Smooth muscle cell (in vitro differentiated cells): ENCODE results near the gene ADRA2C. TPM values are rescaled to one million over a fixed set of nuclear protein-coding genes. Genes with fewer than 3 reads are reported as not detected.

Experiments
- DNase-seq: peaks from one replicate; lab custom pipeline; 2025; ENCODE audit not compliant: unreplicated experiment; lab: John Stamatoyannopoulos, UW
- H2AFZ ChIP-seq: fragments of 200-600 bp; sonication (generic); 2 replicates; pipeline ENCODE4 v1.6.0; 2016; ENCODE audit warnings: antibody characterized with exemption, low read depth, mild to moderate bottlenecking
- H3F3A ChIP-seq: fragments of 200-600 bp; sonication (generic); 2 replicates; pipeline ENCODE4 v1.6.0; 2017; ENCODE audit warnings: antibody characterized with exemption, low read depth
- H3K27ac ChIP-seq: fragments of 200-600 bp; sonication (generic); 2 replicates; pipeline ENCODE4 v1.5.1; 2016; ENCODE audit warnings: low read depth, mild to moderate bottlenecking
- H3K27me3 ChIP-seq: fragments of 200-600 bp; sonication (generic); 2 replicates; pipeline ENCODE4 v1.6.1; 2016; ENCODE audit warnings: low read depth, mild to moderate bottlenecking
- H3K36me3 ChIP-seq: fragments of 200-600 bp; sonication (generic); 2 replicates; pipeline ENCODE4 v1.5.1; 2016; ENCODE audit warnings: low read depth
- H3K4me1 ChIP-seq: fragments of 200-600 bp; sonication (generic); 2 replicates; pipeline ENCODE4 v1.5.1; 2016; ENCODE audit warnings: low read depth
- H3K4me2 ChIP-seq: fragments of 200-600 bp; sonication (generic); 2 replicates; pipeline ENCODE4 v1.6.0; 2016; ENCODE audit warnings: mild to moderate bottlenecking
- H3K4me3 ChIP-seq: fragments of 200-600 bp; sonication (generic); 2 replicates; pipeline ENCODE4 v1.5.1; 2016; ENCODE audit warnings: mild to moderate bottlenecking
- H3K79me2 ChIP-seq: fragments of 200-600 bp; sonication (generic); 2 replicates; pipeline ENCODE4 v1.6.0; 2016; ENCODE audit warnings: low read depth, mild to moderate bottlenecking
- H3K9ac ChIP-seq: fragments of 200-600 bp; sonication (generic); 2 replicates; pipeline ENCODE4 v1.6.0; 2016; ENCODE audit warnings: low read depth
- H3K9me3 ChIP-seq: fragments of 200-600 bp; sonication (generic); replicated peaks from 2 replicates; pipeline ENCODE4 v1.5.1; 2016; ENCODE audit warnings: low read depth
- H4K20me1 ChIP-seq: fragments of 200-600 bp; sonication (generic); 2 replicates; pipeline ENCODE4 v1.6.0; 2016; ENCODE audit warnings: low read depth
- CTCF ChIP-seq: fragments of 200-600 bp; sonication (generic); IDR thresholded peaks from 2 replicates; pipeline ENCODE4 v1.5.1; 2017; ENCODE audit warnings: borderline replicate concordance, mild to moderate bottlenecking, antibody characterized with exemption; ENCODE audit not compliant: insufficient read depth, poor library complexity, severe bottlenecking
- WGBS: methylation state at CpG from one replicate; pipeline ENCODE4 v1.1.7; 2016; ENCODE audit warnings: low lambda C conversion rate; 5-methylcytosine and 5-hydroxymethylcytosine counted together
- polyA plus RNA-seq: library from polyadenylated mRNA; unstranded; fragments of >200 nt; fragmentation: Nextera tagmentation; extraction: Ambion mirVana; gene quantifications from 2 replicates; pipeline ENCODE4 v1.2.1, GENCODE V29; 2016
- total RNA-seq: library from RNA; depleted of rRNA; stranded (reverse); fragments of >200 nt; gene quantifications from 2 replicates; pipeline ENCODE4 v1.2.3, GENCODE V29; 2014

Gene ADRA2C
- total and polyA plus RNA-seq, 2 experiments from 2014 or later: 0.53 to 1.6 TPM

GRCh38 chr4:3767570-3768288, 1.5 kb downstream of the ADRA2C start:
- H3K36me3 ChIP-seq: no peaks in the 10 kb centered on the region
- no peaks in the 10 kb centered on the region for H3K79me2 ChIP-seq
- H4K20me1 ChIP-seq: no peaks in the 10 kb centered on the region
- H3K4me2 ChIP-seq: no peak overlapping the region
- no peaks in the 10 kb centered on the region for H3F3A ChIP-seq
- no peak overlapping the region for H3K4me3 ChIP-seq
- no peaks in the 10 kb centered on the region for H3K9me3 ChIP-seq
- H2AFZ ChIP-seq: no peak overlapping the region
- H3K9ac ChIP-seq: no peak overlapping the region
- H3K27me3 ChIP-seq: peaks cover 29% of the 10 kb centered on the region
- H3K4me1 ChIP-seq: no peaks in the 10 kb centered on the region
- H3K27ac ChIP-seq: no peak overlapping the region
- peak; percentile 12 for TF ChIP-seq CTCF
- 37% methylated on average over 39 of the region's 58 CpGs for WGBS
- DNase-seq: no peak

GRCh38 chr4:3768842-3769641, 2.9 kb downstream of the ADRA2C start:
- peaks cover 29% of the 10 kb centered on the region for H3K27me3 ChIP-seq

GRCh38 chr4:3769642-3770184, 3.5 kb downstream of the ADRA2C start:
- Histone ChIP-seq H3K79me2 (no peaks in the 10 kb centered on the region), H3K9ac (no peak overlapping the region), H3K27me3 (peaks cover 29% of the 10 kb centered on the region), H2AFZ (no peak overlapping the region), H3K36me3 (no peaks in the 10 kb centered on the region), H3K4me2 (no peak overlapping the region), H3K27ac (no peak overlapping the region), H3K4me1 (no peaks in the 10 kb centered on the region), H3F3A (no peaks in the 10 kb centered on the region), H3K9me3 (no peaks in the 10 kb centered on the region), H3K4me3 (no peak overlapping the region), H4K20me1 (no peaks in the 10 kb centered on the region)
- WGBS: 80% methylated on average over 9 of the region's 9 CpGs
- no peak for TF ChIP-seq CTCF
- no peak for DNase-seq

More at GRCh38 chr4:3768842-3769641, 2.9 kb downstream of the ADRA2C start:
- no peak for TF ChIP-seq CTCF
- 75% methylated on average over 13 of the region's 14 CpGs for WGBS
- no peaks in the 10 kb centered on the region for H3K4me1 ChIP-seq
- no peaks in the 10 kb centered on the region for H3K79me2 ChIP-seq
- H3K36me3 ChIP-seq: no peaks in the 10 kb centered on the region
- no peak overlapping the region for H3K4me3 ChIP-seq
- no peak for DNase-seq
- no peak overlapping the region for H3K27ac ChIP-seq
- H2AFZ ChIP-seq: no peak overlapping the region
- H3F3A ChIP-seq: no peaks in the 10 kb centered on the region
- no peaks in the 10 kb centered on the region for H3K9me3 ChIP-seq
- H3K9ac ChIP-seq: no peak overlapping the region
- H4K20me1 ChIP-seq: no peaks in the 10 kb centered on the region
- no peak overlapping the region for H3K4me2 ChIP-seq
